ENCODE measurements around the gene ZFPM1. TPM values are rescaled to one million over a fixed set of nuclear protein-coding genes. Genes with fewer than 3 reads are reported as not detected.

ZFPM1 gene
- total and polyA plus RNA-seq, 2 experiments from 2014 or later, result 0.53 to 2.2 TPM

DNA sequence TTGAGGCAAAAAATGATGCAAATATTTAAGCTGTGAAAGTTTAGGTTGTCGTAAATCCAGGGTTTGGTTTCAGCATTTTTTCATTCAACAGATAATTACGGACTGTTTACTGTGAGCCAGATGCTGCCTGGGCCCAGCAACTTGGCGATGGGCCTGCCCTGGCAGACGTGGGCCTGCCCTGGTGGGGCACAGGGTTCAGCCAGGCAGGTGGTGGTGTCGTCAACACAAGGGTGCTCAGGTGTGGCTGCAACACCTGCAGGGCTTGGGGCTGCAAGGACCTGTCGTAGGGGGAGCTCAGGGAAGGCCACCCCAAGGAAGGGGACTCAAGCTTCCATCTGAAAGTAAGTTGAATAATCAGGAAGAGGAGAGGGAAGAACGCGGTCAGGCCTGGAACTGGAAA lies 132.2 kb downstream of the ZFPM1 start:
- TF ChIP-seq ZNF462 (CRISPR knock-in tag; IDR thresholded peaks at IDR 0.05) (no peak), NANOG (IDR thresholded peaks at IDR 0.05; ENCODE audit: borderline replicate concordance) (no peak), EZH2 (IDR thresholded peaks at IDR 0.05; ENCODE audit: low read depth, unreplicated experiment) (no peak), EZH2phosphoT487 (IDR thresholded peaks at IDR 0.05; ENCODE audit: unreplicated experiment) (no peak), ZNF114 (CRISPR knock-in tag; IDR thresholded peaks at IDR 0.05) (no peak), CREB1 (CRISPR knock-in tag; IDR thresholded peaks at IDR 0.05; ENCODE audit: low read depth) (no peak)
- TF ChIP-seq, protein P1, sequence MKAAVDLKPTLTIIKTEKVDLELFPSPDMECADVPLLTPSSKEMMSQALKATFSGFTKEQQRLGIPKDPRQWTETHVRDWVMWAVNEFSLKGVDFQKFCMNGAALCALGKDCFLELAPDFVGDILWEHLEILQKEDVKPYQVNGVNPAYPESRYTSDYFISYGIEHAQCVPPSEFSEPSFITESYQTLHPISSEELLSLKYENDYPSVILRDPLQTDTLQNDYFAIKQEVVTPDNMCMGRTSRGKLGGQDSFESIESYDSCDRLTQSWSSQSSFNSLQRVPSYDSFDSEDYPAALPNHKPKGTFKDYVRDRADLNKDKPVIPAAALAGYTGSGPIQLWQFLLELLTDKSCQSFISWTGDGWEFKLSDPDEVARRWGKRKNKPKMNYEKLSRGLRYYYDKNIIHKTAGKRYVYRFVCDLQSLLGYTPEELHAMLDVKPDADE (IDR thresholded peaks at IDR 0.05), result no peak
- TF ChIP-seq, protein P2, sequence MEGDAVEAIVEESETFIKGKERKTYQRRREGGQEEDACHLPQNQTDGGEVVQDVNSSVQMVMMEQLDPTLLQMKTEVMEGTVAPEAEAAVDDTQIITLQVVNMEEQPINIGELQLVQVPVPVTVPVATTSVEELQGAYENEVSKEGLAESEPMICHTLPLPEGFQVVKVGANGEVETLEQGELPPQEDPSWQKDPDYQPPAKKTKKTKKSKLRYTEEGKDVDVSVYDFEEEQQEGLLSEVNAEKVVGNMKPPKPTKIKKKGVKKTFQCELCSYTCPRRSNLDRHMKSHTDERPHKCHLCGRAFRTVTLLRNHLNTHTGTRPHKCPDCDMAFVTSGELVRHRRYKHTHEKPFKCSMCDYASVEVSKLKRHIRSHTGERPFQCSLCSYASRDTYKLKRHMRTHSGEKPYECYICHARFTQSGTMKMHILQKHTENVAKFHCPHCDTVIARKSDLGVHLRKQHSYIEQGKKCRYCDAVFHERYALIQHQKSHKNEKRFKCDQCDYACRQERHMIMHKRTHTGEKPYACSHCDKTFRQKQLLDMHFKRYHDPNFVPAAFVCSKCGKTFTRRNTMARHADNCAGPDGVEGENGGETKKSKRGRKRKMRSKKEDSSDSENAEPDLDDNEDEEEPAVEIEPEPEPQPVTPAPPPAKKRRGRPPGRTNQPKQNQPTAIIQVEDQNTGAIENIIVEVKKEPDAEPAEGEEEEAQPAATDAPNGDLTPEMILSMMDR (conservative IDR thresholded peaks at IDR 0.05; ENCODE audit: low read depth in 2 of 2), result no peak
- H3K79me2 ChIP-seq (replicated peaks; ENCODE audit: insufficient read depth), result peaks cover 65% of the 10 kb centered on the region
- no peaks in the 10 kb centered on the region for H3K9me2 ChIP-seq (ENCODE audit: insufficient read depth)
- H3K36me3 ChIP-seq (ENCODE audit: insufficient read depth), result peaks cover 16% of the 10 kb centered on the region; the same call in 1 of the 2 replicates
- no peak overlapping the region for H3K27ac ChIP-seq (ENCODE audit: low read depth)
- peaks cover 50% of the 10 kb centered on the region for H4K20me1 ChIP-seq (replicated peaks; ENCODE audit: insufficient read depth)
- H3K4me3 ChIP-seq, result no peak overlapping the region
- no peak overlapping the region for H2AFZ ChIP-seq
- H3F3A ChIP-seq (replicated peaks; ENCODE audit: low read depth), result no peaks in the 10 kb centered on the region
- peaks cover 8% of the 10 kb centered on the region for H3K27me3 Mint-ChIP-seq (ENCODE audit: insufficient read depth, low read depth, poor library complexity)
- H3K4me1 ChIP-seq (ENCODE audit: insufficient read depth), result no peaks in the 10 kb centered on the region
- H3K4me3 Mint-ChIP-seq, result no peak overlapping the region
- H3K36me3 Mint-ChIP-seq (ENCODE audit: low read depth), result peaks cover 49% of the 10 kb centered on the region
- H3K9me3 Mint-ChIP-seq, result no peaks in the 10 kb centered on the region
- ATAC-seq, result no peak
- H3K27me3 ChIP-seq (ENCODE audit: insufficient read depth), result no peaks in the 10 kb centered on the region
- H3K27ac Mint-ChIP-seq, result no peak overlapping the region; the same call in 1 of the 2 replicates
- DNase-seq (ENCODE audit: low spot score), result no peak
- H3K4me1 Mint-ChIP-seq, result no peaks in the 10 kb centered on the region
- H3K4me2 ChIP-seq, result no peak overlapping the region

Data from GM23338 (cell line).